ENCODE data around the gene BBOX1. TPM values are rescaled to one million over a fixed set of nuclear protein-coding genes. Genes with fewer than 3 reads are reported as not detected.

Gene BBOX1
- total RNA-seq, 1 donor from 2014 or later: not detected

DNA sequence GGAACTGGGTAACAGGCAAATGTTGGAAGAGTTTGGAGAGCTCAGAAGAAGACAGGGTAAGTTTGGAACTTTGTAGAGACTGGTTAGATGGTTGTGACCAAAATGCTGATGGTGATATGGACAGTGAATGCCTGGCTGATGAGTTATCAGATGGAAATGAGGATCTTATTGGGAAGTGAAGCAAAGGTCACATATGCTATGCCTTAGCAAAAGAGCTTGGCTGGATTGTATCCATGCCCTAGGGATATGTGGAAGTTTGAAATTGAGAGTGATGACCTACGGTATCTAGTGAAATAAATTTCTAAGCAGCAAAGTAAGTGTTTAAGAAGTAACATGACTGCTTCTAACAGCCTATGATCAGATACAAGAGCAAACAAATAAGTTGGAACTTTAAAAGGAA is 17.8 kb downstream of the BBOX1 start:
- Mint-ChIP-seq H3K4me3 (no peak overlapping the region), H3K4me1 (no peaks in the 10 kb centered on the region), H3K27me3 (ENCODE audit: insufficient read depth, low read depth) (no peaks in the 10 kb centered on the region), H3K27ac (no peak overlapping the region), H3K36me3 (no peaks in the 10 kb centered on the region), H3K9me3 (no peaks in the 10 kb centered on the region)
- Histone ChIP-seq H3K79me2 (ENCODE audit: low read depth) (no peaks in the 10 kb centered on the region), H3K4me1 (no peaks in the 10 kb centered on the region), H3K9me3 (ENCODE audit: low read depth) (no peaks in the 10 kb centered on the region), H3K36me3 (no peaks in the 10 kb centered on the region), H4K20me1 (ENCODE audit: low read depth) (no peaks in the 10 kb centered on the region), H2AFZ (replicated peaks) (no peak overlapping the region), H3K27me3 (no peaks in the 10 kb centered on the region), H3K4me3 (no peak overlapping the region), H3K27ac (no peak overlapping the region), H3F3A (ENCODE audit: low read depth) (no peaks in the 10 kb centered on the region), H3K4me2 (no peak overlapping the region), H3K9ac (no peak overlapping the region)
- TF ChIP-seq EZH2phosphoT487 (IDR thresholded peaks at IDR 0.05) (no peak), EZH2 (IDR thresholded peaks at IDR 0.05) (no peak)
- TF ChIP-seq, protein P1, sequence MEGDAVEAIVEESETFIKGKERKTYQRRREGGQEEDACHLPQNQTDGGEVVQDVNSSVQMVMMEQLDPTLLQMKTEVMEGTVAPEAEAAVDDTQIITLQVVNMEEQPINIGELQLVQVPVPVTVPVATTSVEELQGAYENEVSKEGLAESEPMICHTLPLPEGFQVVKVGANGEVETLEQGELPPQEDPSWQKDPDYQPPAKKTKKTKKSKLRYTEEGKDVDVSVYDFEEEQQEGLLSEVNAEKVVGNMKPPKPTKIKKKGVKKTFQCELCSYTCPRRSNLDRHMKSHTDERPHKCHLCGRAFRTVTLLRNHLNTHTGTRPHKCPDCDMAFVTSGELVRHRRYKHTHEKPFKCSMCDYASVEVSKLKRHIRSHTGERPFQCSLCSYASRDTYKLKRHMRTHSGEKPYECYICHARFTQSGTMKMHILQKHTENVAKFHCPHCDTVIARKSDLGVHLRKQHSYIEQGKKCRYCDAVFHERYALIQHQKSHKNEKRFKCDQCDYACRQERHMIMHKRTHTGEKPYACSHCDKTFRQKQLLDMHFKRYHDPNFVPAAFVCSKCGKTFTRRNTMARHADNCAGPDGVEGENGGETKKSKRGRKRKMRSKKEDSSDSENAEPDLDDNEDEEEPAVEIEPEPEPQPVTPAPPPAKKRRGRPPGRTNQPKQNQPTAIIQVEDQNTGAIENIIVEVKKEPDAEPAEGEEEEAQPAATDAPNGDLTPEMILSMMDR (IDR thresholded peaks at IDR 0.05): no peak
- no peak for DNase-seq (ENCODE audit: low spot score)

DNA sequence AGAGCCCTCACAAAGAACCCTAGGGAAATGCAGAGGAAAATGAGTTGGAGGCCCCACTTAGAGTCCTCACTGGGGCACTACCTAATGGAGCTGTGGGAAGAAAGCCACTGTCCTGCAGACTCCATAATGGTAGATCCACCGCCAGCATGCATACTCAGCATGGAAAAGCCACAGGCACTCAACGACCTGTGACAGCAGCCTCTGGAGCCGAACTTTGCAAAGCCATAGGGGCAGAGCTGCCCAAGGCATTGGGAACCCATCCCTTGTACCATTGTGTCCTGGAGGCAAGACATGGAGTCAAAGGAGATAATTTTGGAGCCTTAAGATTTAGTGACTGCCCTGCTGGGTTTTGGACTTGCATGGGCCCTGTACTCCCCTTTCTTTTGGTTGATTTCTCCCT is 18.8 kb downstream of the BBOX1 start:
- H3K27ac Mint-ChIP-seq: no peak overlapping the region
- H3K27me3 Mint-ChIP-seq (ENCODE audit: insufficient read depth, low read depth): no peaks in the 10 kb centered on the region
- H3K36me3 Mint-ChIP-seq: no peaks in the 10 kb centered on the region
- Histone ChIP-seq H3K79me2 (ENCODE audit: low read depth) (no peaks in the 10 kb centered on the region), H2AFZ (replicated peaks) (no peak overlapping the region), H3K4me3 (no peak overlapping the region), H3K9me3 (ENCODE audit: low read depth) (no peaks in the 10 kb centered on the region), H3K9ac (no peak overlapping the region), H3K36me3 (no peaks in the 10 kb centered on the region), H3K4me1 (peaks cover 6% of the 10 kb centered on the region), H3K4me2 (no peak overlapping the region), H3K27me3 (no peaks in the 10 kb centered on the region), H3K27ac (no peak overlapping the region), H3F3A (ENCODE audit: low read depth) (no peaks in the 10 kb centered on the region), H4K20me1 (ENCODE audit: low read depth) (no peaks in the 10 kb centered on the region)
- TF ChIP-seq EZH2 (IDR thresholded peaks at IDR 0.05) (no peak), EZH2phosphoT487 (IDR thresholded peaks at IDR 0.05) (no peak)
- TF ChIP-seq, protein P1 (IDR thresholded peaks at IDR 0.05): no peak
- H3K4me3 Mint-ChIP-seq: no peak overlapping the region
- no peaks in the 10 kb centered on the region for H3K4me1 Mint-ChIP-seq
- H3K9me3 Mint-ChIP-seq: no peaks in the 10 kb centered on the region
- DNase-seq (ENCODE audit: low spot score): no peak

DNA sequence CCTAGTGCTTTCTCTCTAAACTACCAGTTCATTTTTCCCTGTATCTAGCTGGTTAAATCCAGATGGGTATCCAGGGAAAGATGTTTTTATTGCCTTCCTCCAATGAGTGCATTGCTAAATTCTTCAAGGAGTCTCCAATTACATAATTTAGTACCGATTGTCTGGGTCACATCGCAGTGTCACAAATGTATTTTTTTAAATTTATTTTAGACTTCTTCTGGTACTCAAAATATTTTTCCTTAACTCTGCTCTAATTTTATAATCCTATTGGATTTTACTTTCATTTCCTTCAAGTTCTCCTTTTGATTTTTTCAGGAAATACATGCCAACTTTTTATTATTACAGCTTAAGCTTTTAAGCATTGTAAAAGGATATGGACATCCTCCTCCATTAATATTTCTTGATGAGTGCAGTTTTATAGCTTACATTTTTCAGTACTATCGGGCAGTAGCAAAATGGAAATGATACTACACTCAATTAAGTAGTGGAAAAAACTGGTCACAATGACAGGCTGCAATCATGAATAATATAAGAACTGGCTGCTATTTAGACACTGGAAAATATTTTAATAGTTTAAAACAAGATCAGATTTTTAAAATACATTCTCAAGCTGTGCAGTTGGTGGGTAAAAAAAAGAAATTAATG is 20.3 kb downstream of the BBOX1 start:
- no peak for DNase-seq (ENCODE audit: low spot score)
- Histone ChIP-seq H3K4me1 (peaks cover 6% of the 10 kb centered on the region), H3K9me3 (ENCODE audit: low read depth) (no peaks in the 10 kb centered on the region), H3K4me3 (no peak overlapping the region), H2AFZ (replicated peaks) (no peak overlapping the region), H4K20me1 (ENCODE audit: low read depth) (no peaks in the 10 kb centered on the region), H3K79me2 (ENCODE audit: low read depth) (no peaks in the 10 kb centered on the region), H3K36me3 (no peaks in the 10 kb centered on the region), H3F3A (ENCODE audit: low read depth) (no peaks in the 10 kb centered on the region), H3K27me3 (no peaks in the 10 kb centered on the region), H3K9ac (no peak overlapping the region), H3K4me2 (no peak overlapping the region), H3K27ac (no peak overlapping the region)
- Mint-ChIP-seq H3K9me3 (no peaks in the 10 kb centered on the region), H3K4me3 (no peak overlapping the region), H3K27ac (no peak overlapping the region), H3K27me3 (ENCODE audit: insufficient read depth, low read depth) (no peaks in the 10 kb centered on the region), H3K36me3 (no peaks in the 10 kb centered on the region), H3K4me1 (no peaks in the 10 kb centered on the region)
- TF ChIP-seq, protein P1 (IDR thresholded peaks at IDR 0.05): no peak
- TF ChIP-seq EZH2phosphoT487 (IDR thresholded peaks at IDR 0.05): no peak
- TF ChIP-seq EZH2 (IDR thresholded peaks at IDR 0.05): no peak

Data from neural progenitor cell (in vitro differentiated cells).